GM10847 (cell line): ENCODE results near the gene COL21A1.

ENCODE experiments used
- POLR2A ChIP-seq: IDR thresholded peaks from 2 replicates; pipeline ENCODE4 v1.6.1; 2011; ENCODE audit not compliant: insufficient read length; ENCODE audit errors: extremely low read depth

The COL21A1 gene

GRCh38 chr6:56255349-56255748, 8.0 kb upstream of the COL21A1 start:
- no peak for TF ChIP-seq POLR2A

GRCh38 chr6:56250266-56250665, 2.9 kb upstream of the COL21A1 start:
- TF ChIP-seq POLR2A, result no peak

- no peak for TF ChIP-seq POLR2A
Observed at GRCh38 chr6:56247654-56248122, 308 bp upstream of the COL21A1 start.

DNA sequence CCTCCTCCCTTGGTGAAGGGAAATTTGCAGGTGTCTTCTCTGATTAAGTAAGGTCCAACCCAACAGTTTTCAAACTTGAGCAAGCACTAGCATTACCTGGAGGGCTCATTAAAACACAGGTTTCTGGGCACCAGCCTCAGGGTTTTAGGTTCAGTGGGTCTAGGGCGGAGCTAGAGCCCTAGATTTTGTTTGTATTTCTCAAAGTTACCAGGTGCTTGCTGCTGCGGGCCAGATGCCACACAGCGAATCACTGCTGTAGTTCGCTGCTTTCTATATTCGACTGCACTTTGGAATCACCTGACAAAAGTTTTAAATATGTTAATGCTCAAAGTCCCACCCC, 869 bp downstream of the COL21A1 start:
- TF ChIP-seq POLR2A, result no peak

DNA sequence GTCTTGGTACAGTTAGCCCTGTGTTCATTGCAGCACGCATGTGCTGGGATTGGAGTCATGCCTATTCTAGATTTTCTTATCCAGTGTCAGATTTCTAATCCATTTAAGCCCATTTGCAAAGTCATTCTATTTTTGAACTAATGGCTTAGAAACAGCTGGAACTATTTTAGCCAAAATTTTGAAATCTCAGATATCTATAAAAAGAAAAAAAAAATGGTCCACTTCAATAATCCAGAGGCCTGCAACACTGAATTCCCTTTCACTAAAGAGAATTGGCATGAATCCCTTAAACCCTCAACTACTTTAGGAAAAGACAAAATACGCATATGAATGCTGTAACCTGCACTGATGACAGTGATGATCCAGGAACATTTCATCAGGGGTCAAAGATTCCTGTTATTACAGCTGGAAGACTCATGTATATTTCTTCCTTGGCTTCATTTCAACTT, 1.5 kb downstream of the COL21A1 start:
- no peak for TF ChIP-seq POLR2A

- TF ChIP-seq POLR2A, result no peak
Observed at GRCh38 chr6:56244528-56245253, 2.7 kb downstream of the COL21A1 start.

- TF ChIP-seq POLR2A, result no peak
Observed at GRCh38 chr6:56244089-56244488, 3.3 kb downstream of the COL21A1 start.

DNA sequence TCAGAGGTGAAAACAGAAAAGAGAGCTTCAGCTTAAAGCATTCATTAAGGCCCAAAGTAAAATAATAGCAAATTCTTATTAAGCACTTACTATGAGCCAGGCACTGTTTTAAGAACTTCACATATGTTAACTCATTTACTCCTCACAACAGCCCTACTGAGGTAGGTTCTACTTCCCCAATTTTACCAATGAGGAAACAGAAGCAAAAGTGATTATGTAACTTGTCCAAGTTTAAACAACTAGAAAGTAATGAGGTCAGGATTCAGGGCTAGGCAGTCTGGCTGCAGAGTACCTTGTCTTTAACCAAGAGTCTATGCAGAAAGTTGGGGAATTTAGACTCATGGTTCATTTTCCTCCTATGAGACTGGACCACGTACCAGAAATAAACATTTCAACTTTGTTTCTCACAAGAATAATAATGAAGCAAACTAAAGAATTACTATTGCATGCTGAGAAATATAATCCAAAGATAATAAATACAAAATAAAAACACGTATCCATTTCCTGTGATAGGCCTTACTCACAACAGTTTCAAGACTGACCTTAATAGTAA, 3.8 kb downstream of the COL21A1 start:
- TF ChIP-seq POLR2A, result no peak

DNA sequence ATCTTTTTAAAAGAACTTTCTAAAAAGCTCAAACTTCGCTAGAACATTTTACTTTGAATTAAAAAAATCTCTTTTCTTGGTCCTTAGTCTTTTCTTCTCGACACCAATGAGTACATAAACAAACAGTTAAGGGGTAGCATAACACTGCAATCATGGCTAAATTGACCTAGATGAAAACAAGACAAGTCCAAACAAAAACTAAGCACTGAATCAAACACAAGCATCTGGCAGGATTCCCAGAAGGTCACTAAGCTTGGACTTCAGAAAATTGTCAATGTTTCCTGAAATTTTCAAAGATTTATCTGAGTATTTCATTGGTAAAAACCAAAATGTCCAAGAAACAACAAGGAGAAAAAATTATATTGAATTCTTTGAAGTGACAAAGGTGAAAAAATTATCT, 5.0 kb downstream of the COL21A1 start:
- no peak for TF ChIP-seq POLR2A

DNA sequence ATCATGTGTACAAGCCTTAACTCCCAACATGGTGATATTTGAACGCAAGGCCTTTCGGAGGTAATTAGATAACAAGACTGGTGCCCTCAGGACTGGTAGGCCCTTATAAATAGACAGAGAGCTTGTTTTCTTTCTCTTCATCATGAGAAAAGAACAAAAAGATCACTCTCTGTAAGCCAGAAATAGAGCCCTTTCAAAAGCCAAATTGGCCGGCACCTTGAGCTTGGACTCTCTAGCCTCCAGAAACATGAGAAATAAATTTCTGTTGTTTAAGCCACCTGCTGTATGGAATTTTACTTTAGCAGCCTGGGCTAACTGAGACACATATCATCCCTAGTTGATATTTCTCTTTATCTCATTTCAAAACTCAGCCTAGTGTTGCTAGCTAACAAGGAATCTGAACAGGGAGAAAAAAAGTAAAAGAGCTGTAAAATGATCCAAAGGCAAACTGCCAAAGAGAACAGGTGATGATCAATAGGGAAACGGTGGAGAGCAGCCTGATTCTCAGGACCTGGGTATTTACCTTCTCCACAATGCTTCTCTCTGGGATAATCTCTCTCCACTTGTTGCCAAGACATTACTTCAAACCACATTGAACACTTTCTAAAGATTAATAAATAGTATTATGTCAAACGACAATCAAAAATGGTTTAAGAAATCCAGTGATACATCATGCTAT, 6.1 kb downstream of the COL21A1 start:
- TF ChIP-seq POLR2A, result no peak

- TF ChIP-seq POLR2A, result no peak
Observed at GRCh38 chr6:56238352-56238751, 9.0 kb downstream of the COL21A1 start.

DNA sequence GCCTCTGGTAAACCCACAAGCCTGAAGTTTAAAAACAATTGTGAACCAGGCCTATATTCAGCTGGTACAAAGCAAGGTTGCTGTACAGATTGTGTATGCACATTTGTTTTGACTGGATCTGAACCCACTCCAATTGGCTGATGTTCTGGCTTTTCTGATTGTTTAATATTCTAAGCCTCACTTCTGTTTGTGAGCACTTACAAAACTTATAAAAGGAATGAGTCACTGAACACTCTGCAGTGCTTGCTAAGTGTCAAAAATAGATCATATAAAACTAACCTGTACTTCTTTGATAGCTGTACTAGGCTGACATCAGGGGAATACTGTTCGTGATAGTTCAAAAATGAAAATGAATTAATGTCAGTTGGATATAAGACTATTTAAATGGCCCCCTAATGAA, 12.1 kb downstream of the COL21A1 start:
- no peak for TF ChIP-seq POLR2A

DNA sequence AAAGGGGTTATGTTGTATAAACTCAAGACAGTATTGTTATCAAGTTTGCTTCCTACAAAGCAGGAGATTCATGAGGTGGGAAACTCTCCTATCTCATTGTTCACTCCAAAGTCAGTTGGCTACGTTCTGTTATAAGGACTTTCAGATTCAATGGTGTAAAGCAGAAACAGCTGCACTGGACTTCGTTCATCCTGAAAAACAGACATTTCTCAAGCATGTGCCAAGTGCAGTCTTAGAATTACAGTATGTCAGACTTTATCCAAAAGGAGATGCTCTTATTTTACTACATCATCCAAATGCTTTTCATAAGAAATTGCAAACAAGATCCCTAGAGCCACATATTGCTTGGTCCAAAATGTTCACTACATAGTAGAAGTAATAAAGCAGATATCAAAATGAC, 14.9 kb downstream of the COL21A1 start:
- TF ChIP-seq POLR2A, result no peak

GRCh38 chr6:56231827-56232226, 15.6 kb downstream of the COL21A1 start:
- no peak for TF ChIP-seq POLR2A

DNA sequence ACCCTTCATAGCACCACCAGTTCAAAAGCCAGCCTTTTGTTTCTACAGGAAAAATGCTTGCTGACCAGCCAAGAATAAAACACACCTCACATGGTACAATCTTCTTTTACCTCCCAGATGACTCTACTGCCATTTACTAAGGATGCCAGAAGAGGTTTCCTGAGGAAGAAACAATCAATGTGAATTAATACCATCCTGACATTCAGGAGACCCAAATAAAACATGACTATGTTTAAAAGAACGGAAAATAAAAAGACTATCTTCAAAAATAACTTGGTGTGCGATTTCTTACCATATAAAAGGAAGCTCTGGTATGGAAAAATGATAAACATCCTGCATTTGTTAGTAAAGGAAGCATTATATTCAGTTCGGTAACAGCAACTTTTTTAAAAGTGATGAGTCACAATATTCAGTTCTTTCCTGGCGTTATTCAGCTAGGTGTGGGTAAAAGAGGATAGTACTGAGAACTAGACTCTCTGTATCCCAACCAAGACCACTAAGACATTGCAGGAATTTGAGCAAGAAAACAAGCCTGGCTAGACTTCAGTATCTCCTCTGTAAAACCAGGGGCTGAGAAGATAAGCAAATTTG, 16.3 kb downstream of the COL21A1 start:
- TF ChIP-seq POLR2A, result no peak
